HG03575 (cell line): ENCODE data around the gene ARF1.

Experiments used
- ATAC-seq: cut with Tn5 transposase; IDR thresholded peaks from one replicate; pipeline ENCODE4 v1.9.1; 2021; ENCODE audit not compliant: unreplicated experiment, insufficient number of reproducible peaks, low FRiP score; ENCODE audit errors: extremely low read depth

ARF1 gene

GRCh38 chr1:228066891-228067654 lies 15.4 kb upstream of the ARF1 start:
- no peak for ATAC-seq

- no peak for ATAC-seq
Measured at GRCh38 chr1:228068359-228068758, 14.1 kb upstream of the ARF1 start.

- ATAC-seq: no peak
Measured at GRCh38 chr1:228070173-228070572, 12.3 kb upstream of the ARF1 start.

GRCh38 chr1:228070851-228071250 lies 11.7 kb upstream of the ARF1 start:
- ATAC-seq: no peak

GRCh38 chr1:228071839-228072657 lies 10.5 kb upstream of the ARF1 start:
- ATAC-seq: no peak

GRCh38 chr1:228072658-228073043 lies 9.9 kb upstream of the ARF1 start:
- ATAC-seq: no peak

- no peak for ATAC-seq
Measured at GRCh38 chr1:228073061-228073856, 9.2 kb upstream of the ARF1 start.

- ATAC-seq: no peak
Measured at GRCh38 chr1:228073857-228074545, 8.5 kb upstream of the ARF1 start.

GRCh38 chr1:228074954-228075730 lies 7.4 kb upstream of the ARF1 start:
- no peak for ATAC-seq

GRCh38 chr1:228075801-228076271 lies 6.7 kb upstream of the ARF1 start:
- no peak for ATAC-seq

- no peak for ATAC-seq
Measured at GRCh38 chr1:228076796-228077430, 5.6 kb upstream of the ARF1 start.

GRCh38 chr1:228077565-228078330 lies 4.8 kb upstream of the ARF1 start:
- ATAC-seq: no peak

GRCh38 chr1:228079013-228079412 lies 3.5 kb upstream of the ARF1 start:
- no peak for ATAC-seq

- ATAC-seq: no peak
Measured at GRCh38 chr1:228079601-228080263, 2.8 kb upstream of the ARF1 start.

GRCh38 chr1:228081144-228081543 lies 1.4 kb upstream of the ARF1 start:
- ATAC-seq: no peak

- ATAC-seq: no peak
Measured at GRCh38 chr1:228081578-228082213, 812 bp upstream of the ARF1 start.
